GM23248 (cell line): ENCODE data around the gene CFAP20. TPM values are rescaled to one million over a fixed set of nuclear protein-coding genes. Genes with fewer than 3 reads are reported as not detected.

Source experiments
- DNase-seq: peaks from one replicate; pipeline ENCODE4 v3.0.0-alpha.2; 2015
- H2AFZ ChIP-seq: fragments of 200-600 bp; sonication (generic); 2 replicates; pipeline ENCODE4 v1.6.1; 2016; ENCODE audit warnings: antibody characterized with exemption
- H3F3A ChIP-seq: fragments of 200-600 bp; sonication (generic); 2 replicates; pipeline ENCODE4 v1.6.1; 2016; ENCODE audit warnings: mild to moderate bottlenecking, antibody characterized with exemption, mixed run types; ENCODE audit not compliant: insufficient read depth
- H3K27ac ChIP-seq: fragments of 200-600 bp; sonication (generic); 2 replicates; pipeline ENCODE4 v1.5.1; 2016; ENCODE audit warnings: mild to moderate bottlenecking
- H3K27me3 ChIP-seq: fragments of 200-600 bp; sonication (generic); replicated peaks from 2 replicates; pipeline ENCODE4 v1.6.1; 2016; ENCODE audit warnings: mild to moderate bottlenecking; ENCODE audit not compliant: insufficient read depth
- H3K36me3 ChIP-seq: fragments of 200-600 bp; sonication (generic); 2 replicates; pipeline ENCODE4 v1.6.1; 2016; ENCODE audit warnings: low read depth, mild to moderate bottlenecking
- H3K4me1 ChIP-seq: fragments of 200-600 bp; sonication (generic); 2 replicates; pipeline ENCODE4 v1.6.1; 2016; ENCODE audit warnings: mild to moderate bottlenecking; ENCODE audit not compliant: insufficient read depth
- H3K4me2 ChIP-seq: fragments of 200-600 bp; sonication (generic); one replicate; pipeline ENCODE4 v1.6.1; 2016; ENCODE audit warnings: mild to moderate bottlenecking; ENCODE audit not compliant: unreplicated experiment
- H3K4me3 ChIP-seq: fragments of 200-600 bp; sonication (generic); 2 replicates; pipeline ENCODE4 v1.5.1; 2016; ENCODE audit warnings: mild to moderate bottlenecking
- H3K79me2 ChIP-seq: fragments of 200-600 bp; sonication (generic); 2 replicates; pipeline ENCODE4 v1.6.1; 2016; ENCODE audit warnings: mild to moderate bottlenecking; ENCODE audit not compliant: insufficient read depth
- H3K9ac ChIP-seq: fragments of 200-600 bp; sonication (generic); 2 replicates; pipeline ENCODE4 v1.6.1; 2016; ENCODE audit warnings: mild to moderate bottlenecking
- H3K9me2 ChIP-seq: fragments of 200-600 bp; sonication (generic); 2 replicates; pipeline ENCODE4 v1.6.1; 2016; ENCODE audit warnings: mixed run types, mild to moderate bottlenecking, moderate library complexity; ENCODE audit not compliant: insufficient read depth
- H3K9me3 ChIP-seq: fragments of 200-600 bp; sonication (generic); one replicate; pipeline ENCODE4 v1.6.1; 2017; ENCODE audit warnings: low read depth
- H4K20me1 ChIP-seq: fragments of 200-600 bp; sonication (generic); 2 replicates; pipeline ENCODE4 v1.6.0; 2016; ENCODE audit not compliant: insufficient read depth
- EZH2 ChIP-seq: fragments of 200-600 bp; sonication (generic); IDR thresholded peaks from 2 replicates; pipeline ENCODE4 v1.6.1; 2018; ENCODE audit warnings: antibody characterized with exemption, mild to moderate bottlenecking; ENCODE audit not compliant: insufficient read depth, poor library complexity, severe bottlenecking
- EZH2phosphoT487 ChIP-seq: fragments of 200-600 bp; sonication (generic); IDR thresholded peaks from 2 replicates; pipeline ENCODE4 v1.6.1; 2018; ENCODE audit warnings: antibody characterized with exemption, moderate library complexity, mild to moderate bottlenecking, low read depth; ENCODE audit not compliant: insufficient read depth
- WGBS, 2 experiments: methylation state at CpG; one replicate each; pipeline ENCODE4 v1.1.6; 2015 to 2017; ENCODE audit warnings: low lambda C conversion rate in 2 of 2, low coverage in 1 of 2; ENCODE audit errors: missing lambda C conversion rate in 2 of 2; 5-methylcytosine and 5-hydroxymethylcytosine counted together
- in situ Hi-C: fragments of 300-500 bp; cut with MboI; formaldehyde crosslinking; loops from 2 replicates; pipeline ENCODE4 v1.15.0; 2020
- polyA plus RNA-seq: library from polyadenylated mRNA; unstranded; fragments of >200 nt; fragmentation: Nextera tagmentation; extraction: Ambion mirVana; gene quantifications from 2 replicates; pipeline ENCODE4 v1.2.1, GENCODE V29; 2016
- total RNA-seq: library from RNA; depleted of rRNA; stranded (reverse); fragments of >200 nt; shearing (Covaris generic); gene quantifications from 2 replicates; pipeline ENCODE4 v1.2.3, GENCODE V29; 2014; rRNA removed

Gene CFAP20
- 33.4 and 77.2 TPM in 2 replicates for total RNA-seq
- polyA plus RNA-seq, result 49.5 and 50.7 TPM in 2 replicates

- Histone ChIP-seq H4K20me1 (peaks cover 5% of the 10 kb centered on the region; the same call in 1 of the 2 replicates), H3K79me2 (peaks cover 43% of the 10 kb centered on the region), H3K36me3 (no peaks in the 10 kb centered on the region), H3K27ac (peak within 1 kb of the TSS; percentile 95), H2AFZ (peak within 1 kb of the TSS; percentile 89), H3K9me2 (no peaks in the 10 kb centered on the region), H3F3A (peaks cover 27% of the 10 kb centered on the region), H3K4me2 (peak within 1 kb of the TSS; percentile 96), H3K4me3 (peak within 1 kb of the TSS; percentile 93), H3K27me3 (no peaks in the 10 kb centered on the region), H3K9ac (peak within 1 kb of the TSS; percentile 95), H3K9me3 (no peaks in the 10 kb centered on the region), H3K4me1 (peaks cover 39% of the 10 kb centered on the region)
- WGBS, 2 experiments, result 2 to 3% methylated on average over 63 to 70 of the region's 70 CpGs
- peak; percentile 100 for DNase-seq
- in situ Hi-C loops, result no loop called here
- no peak for TF ChIP-seq EZH2phosphoT487
- no peak for TF ChIP-seq EZH2
Observed at GRCh38 chr16:58129097-58129936, at the start of gene CFAP20. CFAP20 (minus strand) TSS chr16:58129381; CDS start chr16:58129115, 266 bp downstream.

DNA sequence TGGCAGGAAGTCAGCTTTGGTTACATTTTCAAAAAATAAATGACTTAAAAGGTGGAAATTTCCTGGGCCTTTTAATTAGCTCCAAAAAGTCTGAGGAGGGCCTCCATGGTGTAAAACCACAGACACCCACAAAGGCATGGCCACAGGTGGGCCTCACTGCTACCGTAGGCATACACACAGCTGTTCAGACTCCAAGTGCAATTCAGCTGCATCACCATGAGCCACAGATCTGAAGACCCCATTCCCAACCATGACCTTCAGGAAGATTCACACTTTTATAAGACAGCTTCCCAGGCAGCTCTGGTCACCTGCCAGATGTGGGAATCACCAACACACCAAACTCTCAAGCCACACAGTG, 48.2 kb upstream of the CFAP20 start:
- Histone ChIP-seq H2AFZ (no peak overlapping the region), H3K4me3 (no peak overlapping the region), H3K27ac (no peak overlapping the region), H3K9me3 (no peaks in the 10 kb centered on the region), H3K4me2 (no peak overlapping the region), H3K79me2 (peaks cover 66% of the 10 kb centered on the region), H3K9me2 (no peaks in the 10 kb centered on the region), H3K9ac (no peak overlapping the region), H3F3A (no peaks in the 10 kb centered on the region), H3K27me3 (no peaks in the 10 kb centered on the region), H3K36me3 (peaks cover 64% of the 10 kb centered on the region), H3K4me1 (no peaks in the 10 kb centered on the region), H4K20me1 (peaks cover 3% of the 10 kb centered on the region; the same call in 1 of the 2 replicates)
- no peak for DNase-seq
- TF ChIP-seq EZH2 (no peak), EZH2phosphoT487 (no peak)
- in situ Hi-C loops, result no loop called here
- 77 to 96% methylated on average over 1 of the region's 1 CpG for WGBS, 2 experiments

DNA sequence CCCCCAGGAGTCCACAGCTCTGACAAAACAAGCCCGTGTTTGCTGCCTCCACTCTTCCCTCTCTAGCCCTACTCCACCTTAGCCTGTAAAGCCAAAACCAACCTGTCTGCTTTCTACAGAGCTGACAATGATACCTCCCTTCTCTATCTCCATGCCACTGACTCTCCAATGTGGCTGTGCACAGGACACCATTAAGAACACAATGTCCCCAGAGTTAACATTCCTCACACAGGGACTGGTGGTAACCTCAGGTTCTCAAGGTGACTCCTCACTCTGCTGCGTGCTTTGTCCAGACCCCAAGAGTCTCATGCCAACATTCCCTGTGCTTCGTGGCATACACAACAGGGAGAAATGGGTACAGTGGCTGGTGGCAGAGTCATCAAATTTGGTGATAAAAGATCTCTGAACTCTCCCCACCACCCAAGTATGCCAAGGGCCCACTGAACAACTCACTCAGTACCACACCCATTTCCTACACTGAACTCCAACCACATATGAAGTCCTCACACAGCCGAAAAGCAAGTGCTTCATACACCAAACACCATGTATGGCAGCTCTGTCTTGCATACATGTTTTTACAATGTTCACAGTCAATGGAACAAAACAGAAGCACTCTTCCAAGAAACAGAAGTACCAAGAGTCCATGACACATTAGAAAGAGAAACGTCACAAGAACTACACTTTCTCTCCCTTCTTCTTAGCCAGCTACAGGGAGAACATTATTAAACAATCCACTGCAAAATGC, 47.6 kb upstream of the CFAP20 start:
- H3K4me2 ChIP-seq, result no peak overlapping the region
- H4K20me1 ChIP-seq, result peaks cover 3% of the 10 kb centered on the region; the same call in 1 of the 2 replicates
- H2AFZ ChIP-seq, result no peak overlapping the region
- DNase-seq, result no peak
- H3K9me2 ChIP-seq, result no peaks in the 10 kb centered on the region
- H3K4me3 ChIP-seq, result no peak overlapping the region
- no peak overlapping the region for H3K9ac ChIP-seq
- 95 to 96% methylated on average over 5 of the region's 5 CpGs for WGBS, 2 experiments
- H3F3A ChIP-seq, result no peaks in the 10 kb centered on the region
- TF ChIP-seq EZH2 (no peak), EZH2phosphoT487 (no peak)
- in situ Hi-C loops, result no loop called here
- H3K79me2 ChIP-seq, result peaks cover 65% of the 10 kb centered on the region
- H3K9me3 ChIP-seq, result no peaks in the 10 kb centered on the region
- no peaks in the 10 kb centered on the region for H3K4me1 ChIP-seq
- H3K36me3 ChIP-seq, result peaks cover 66% of the 10 kb centered on the region
- H3K27ac ChIP-seq, result no peak overlapping the region
- H3K27me3 ChIP-seq, result no peaks in the 10 kb centered on the region

DNA sequence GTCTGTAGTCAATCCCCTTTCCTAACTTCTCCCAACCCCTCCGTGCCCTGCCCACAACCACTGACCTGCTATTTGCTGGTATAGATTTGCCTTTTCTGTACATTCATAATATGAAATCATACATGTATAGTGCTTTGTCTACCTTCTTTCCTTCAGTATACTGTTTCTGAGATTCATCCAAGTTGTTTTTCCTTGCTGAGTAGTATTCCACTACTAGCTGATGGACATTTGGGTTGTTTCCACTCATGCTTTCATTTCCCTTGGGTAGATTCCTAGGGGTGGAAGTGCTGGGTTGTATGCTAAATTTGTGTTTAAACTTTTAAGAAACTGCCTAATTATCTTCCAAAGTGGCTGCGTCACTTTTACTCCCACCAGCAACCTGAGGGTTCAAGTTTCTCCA, 41.0 kb upstream of the CFAP20 start:
- Histone ChIP-seq H3K27ac (no peak overlapping the region), H2AFZ (no peak overlapping the region), H3K4me2 (no peak overlapping the region), H3K9ac (no peak overlapping the region), H3K4me1 (no peaks in the 10 kb centered on the region), H4K20me1 (no peaks in the 10 kb centered on the region), H3K9me3 (no peaks in the 10 kb centered on the region), H3K36me3 (peaks cover 77% of the 10 kb centered on the region), H3F3A (no peaks in the 10 kb centered on the region), H3K9me2 (no peaks in the 10 kb centered on the region), H3K4me3 (no peak overlapping the region), H3K79me2 (peaks cover under 1% of the 10 kb centered on the region; the same call in 1 of the 2 replicates), H3K27me3 (no peaks in the 10 kb centered on the region)
- 97 to 100% methylated on average over 2 of the region's 2 CpGs for WGBS, 2 experiments
- DNase-seq, result no peak
- in situ Hi-C loops, result no loop called here
- TF ChIP-seq EZH2, result no peak
- TF ChIP-seq EZH2phosphoT487, result no peak
